Stomach (tissue), 4 donors: ENCODE results near the gene SLC4A3.

Experiments
- CTCF ChIP-seq, 7 experiments: fragments of 450-650 bp in 4 of 7; fragments of 200-600 bp in 3 of 7; sonication (generic) in 3 of 7; IDR thresholded peaks; one replicate each; pipeline ENCODE4 v1.5.1; 2016 to 2019; ENCODE audit warnings: antibody characterized with exemption in 7 of 7, control low read depth in 2 of 7, mild to moderate bottlenecking in 1 of 7
- EP300 ChIP-seq: sonication (generic); formaldehyde crosslinking; IDR thresholded peaks from one replicate; pipeline ENCODE4 v1.6.1; 2017; ENCODE audit warnings: antibody characterized with exemption
- POLR2A ChIP-seq, 4 donors: fragments of 450-650 bp; IDR thresholded peaks; one replicate each; pipeline ENCODE4 v1.6.1; 2016; ENCODE audit warnings: antibody characterized with exemption in 4 of 4, control low read depth in 2 of 4, mild to moderate bottlenecking in 1 of 4, moderate library complexity in 1 of 4

GRCh38 chr2:219691571-219691970, 64.1 kb downstream of the SLC4A3 start:
- TF ChIP-seq CTCF (IDR thresholded peaks at IDR 0.05) (no peak), POLR2A (IDR thresholded peaks at IDR 0.05) (no peak), EP300 (no peak)
